GM21723 (cell line): Measurements from ENCODE around the gene IFNA1.
"Not testable (repeated sequence)": the region's sequence is repeated elsewhere in the genome, so short reads cannot be mapped to it uniquely, and the experiment has no call there.

Experiments used
- ATAC-seq: cut with Tn5 transposase; IDR thresholded peaks from one replicate; pipeline ENCODE4 v1.9.1; 2021; ENCODE audit warnings: mild to moderate bottlenecking, moderate library complexity; ENCODE audit not compliant: unreplicated experiment

Gene IFNA1

GRCh38 chr9:21440139-21440538, at the start of gene IFNA1:
TSS of gene IFNA1 (plus strand) at chr9:21440439. CDS start at chr9:21440508, 69 bp downstream.
- no peak for ATAC-seq

- peak; percentile 70 for ATAC-seq
These were observed 48.0 kb upstream of the IFNA1 start for GRCh38 chr9:21392270-21392669.

GRCh38 chr9:21395778-21396717, 44.2 kb upstream of the IFNA1 start:
- ATAC-seq = peak; percentile 82

GRCh38 chr9:21398955-21399489, 41.2 kb upstream of the IFNA1 start:
- ATAC-seq = no peak

DNA sequence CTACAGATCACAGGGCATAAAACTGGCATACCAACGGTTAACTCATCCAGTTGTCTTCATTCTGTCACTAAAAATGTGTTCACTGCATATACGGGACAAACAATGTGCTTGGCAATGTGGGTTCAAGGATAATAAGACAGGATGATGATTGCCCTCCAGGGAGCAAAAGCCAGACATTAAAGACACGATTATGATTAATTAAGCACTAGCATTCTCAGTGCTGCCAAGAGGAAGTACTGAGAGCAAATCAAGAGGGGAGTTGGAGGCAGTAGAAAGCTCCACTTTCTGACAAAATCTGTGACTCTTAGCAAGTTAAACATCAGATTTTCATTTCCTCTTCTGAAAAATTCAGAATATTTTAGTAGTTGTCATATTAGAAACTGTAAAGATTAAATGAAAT, 40.3 kb upstream of the IFNA1 start:
- ATAC-seq = no peak

DNA sequence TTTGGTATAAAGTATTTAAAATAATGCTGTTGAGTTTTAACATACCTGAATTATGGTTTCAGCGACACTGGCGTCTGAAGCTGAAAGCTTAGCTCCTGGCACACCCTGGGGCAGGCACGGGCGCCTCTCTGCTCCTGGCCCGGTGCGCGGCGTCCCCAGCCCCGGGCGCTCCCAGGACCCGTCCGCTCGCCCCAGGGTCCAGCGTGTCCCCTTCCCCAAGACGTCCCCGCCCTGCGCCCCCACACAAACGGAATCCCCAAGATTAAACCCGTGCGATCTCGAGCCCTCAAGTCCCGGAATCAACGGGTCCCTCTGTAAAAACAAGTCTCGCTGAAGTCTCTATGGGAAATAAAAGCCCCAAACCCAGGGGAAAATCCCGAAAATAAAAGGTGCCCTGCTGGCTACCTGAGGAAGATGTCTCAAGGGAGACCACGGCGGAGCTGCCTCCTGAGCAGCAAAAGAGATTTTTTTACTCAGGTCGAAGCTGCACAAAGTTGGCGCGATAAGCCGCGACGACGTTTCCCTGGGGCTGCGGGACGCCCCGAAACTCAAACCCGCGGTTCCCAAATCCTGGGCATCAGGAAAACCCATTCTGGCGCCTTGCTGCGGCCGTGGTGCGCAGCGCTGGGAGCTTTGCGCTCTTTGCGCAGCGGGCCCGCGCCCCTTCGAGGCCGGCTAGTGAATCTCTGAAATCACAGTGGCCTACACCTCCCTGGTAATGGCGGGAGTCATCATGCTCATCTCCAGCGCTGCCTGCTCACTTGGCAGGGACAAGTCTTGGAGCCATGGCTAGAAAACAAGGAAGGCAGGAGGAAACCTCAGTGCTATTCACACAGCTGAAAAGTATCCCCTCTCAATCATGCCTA, 37.6 kb upstream of the IFNA1 start:
- ATAC-seq = no peak

- ATAC-seq = no peak
These were observed 36.1 kb upstream of the IFNA1 start for GRCh38 chr9:21404146-21404545.

GRCh38 chr9:21408817-21409216, 31.4 kb upstream of the IFNA1 start, which contains the start of gene IFNA8:
TSS of gene IFNA8 (plus strand) at chr9:21409117. CDS start at chr9:21409177, 60 bp downstream.
- no peak for ATAC-seq

DNA sequence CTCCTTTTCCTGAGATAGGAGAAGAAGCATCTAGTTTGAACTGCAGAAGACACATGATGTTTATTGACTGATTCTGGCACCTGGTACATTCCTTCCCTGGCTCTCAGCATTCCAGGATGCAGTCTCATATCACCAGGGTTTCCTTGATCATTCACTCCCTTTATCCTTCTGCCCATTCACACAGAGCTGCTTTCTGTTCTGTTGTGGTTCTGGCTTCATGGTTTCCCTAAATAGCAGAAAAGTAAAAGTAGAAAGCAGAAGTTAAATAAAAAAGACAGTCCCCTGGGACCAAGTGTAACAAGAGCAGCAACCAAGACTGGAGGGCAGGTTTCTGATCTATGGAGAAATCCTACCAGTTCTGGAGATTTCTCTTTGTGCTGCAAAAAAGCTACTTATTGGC, 28.1 kb upstream of the IFNA1 start:
- ATAC-seq = peak; percentile 72

GRCh38 chr9:21413151-21413550, 27.1 kb upstream of the IFNA1 start:
- ATAC-seq = no peak

- no peak for ATAC-seq
These were observed 26.6 kb upstream of the IFNA1 start for GRCh38 chr9:21413624-21414023.

GRCh38 chr9:21414220-21414940, 25.9 kb upstream of the IFNA1 start:
- no peak for ATAC-seq

DNA sequence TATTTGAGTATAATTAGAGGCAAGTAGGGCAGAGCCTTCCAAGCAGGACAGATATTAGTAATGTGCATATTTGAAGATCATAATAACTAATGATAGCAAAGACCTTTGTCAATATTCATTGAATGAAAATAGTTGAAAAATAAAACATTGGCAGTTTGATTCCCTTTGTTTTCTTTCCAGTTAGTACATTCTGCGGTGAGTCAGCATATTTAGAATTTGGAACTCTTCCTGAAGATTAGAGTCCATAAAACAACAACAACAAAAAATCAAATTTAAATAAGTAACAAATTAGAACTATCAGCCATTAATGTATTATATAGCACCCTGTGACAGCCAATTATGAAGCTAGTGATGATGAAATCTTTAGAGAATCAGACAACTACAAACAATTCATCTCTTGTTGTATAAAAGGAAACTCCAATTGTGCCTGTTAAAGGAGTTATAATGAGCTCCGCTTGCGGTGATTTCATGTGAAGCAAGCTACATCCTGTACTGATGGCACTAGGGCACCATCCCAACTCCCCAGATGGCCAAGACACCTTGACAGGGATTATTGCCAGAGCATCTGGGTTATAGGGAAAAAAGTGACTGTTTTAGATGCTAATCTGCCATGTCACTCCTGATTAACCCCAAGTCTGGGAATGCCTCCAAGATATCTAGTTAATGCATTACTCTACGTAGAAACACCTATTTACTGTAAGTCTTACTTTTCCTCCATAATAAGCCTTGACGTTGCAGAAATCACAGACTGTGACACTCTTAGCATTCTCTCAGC, 24.6 kb upstream of the IFNA1 start:
- ATAC-seq = no peak

DNA sequence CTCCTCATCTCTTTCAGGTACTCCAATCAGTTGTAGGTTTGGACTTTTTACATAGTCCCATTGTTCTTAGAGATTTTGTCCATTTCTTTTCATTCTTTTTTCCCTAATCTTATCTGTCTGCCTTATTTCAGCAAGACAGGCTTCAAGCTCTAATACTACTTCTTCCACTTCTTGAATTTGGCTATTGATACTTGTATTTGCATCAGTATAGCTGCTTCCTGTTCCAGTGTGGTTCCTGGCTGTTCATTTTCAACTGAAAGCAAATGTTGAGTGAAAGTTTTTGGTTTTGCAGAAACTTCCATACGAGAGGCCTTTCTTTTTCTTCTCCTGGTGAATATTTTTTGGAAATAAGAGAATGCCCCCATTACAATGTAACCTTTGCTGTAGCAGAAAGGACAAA, 12.0 kb upstream of the IFNA1 start:
- ATAC-seq = peak; percentile 42

- no peak for ATAC-seq
These were observed 11.0 kb upstream of the IFNA1 start for GRCh38 chr9:21429191-21429590.

GRCh38 chr9:21432672-21433425, 7.4 kb upstream of the IFNA1 start:
- peak; percentile 75 for ATAC-seq

DNA sequence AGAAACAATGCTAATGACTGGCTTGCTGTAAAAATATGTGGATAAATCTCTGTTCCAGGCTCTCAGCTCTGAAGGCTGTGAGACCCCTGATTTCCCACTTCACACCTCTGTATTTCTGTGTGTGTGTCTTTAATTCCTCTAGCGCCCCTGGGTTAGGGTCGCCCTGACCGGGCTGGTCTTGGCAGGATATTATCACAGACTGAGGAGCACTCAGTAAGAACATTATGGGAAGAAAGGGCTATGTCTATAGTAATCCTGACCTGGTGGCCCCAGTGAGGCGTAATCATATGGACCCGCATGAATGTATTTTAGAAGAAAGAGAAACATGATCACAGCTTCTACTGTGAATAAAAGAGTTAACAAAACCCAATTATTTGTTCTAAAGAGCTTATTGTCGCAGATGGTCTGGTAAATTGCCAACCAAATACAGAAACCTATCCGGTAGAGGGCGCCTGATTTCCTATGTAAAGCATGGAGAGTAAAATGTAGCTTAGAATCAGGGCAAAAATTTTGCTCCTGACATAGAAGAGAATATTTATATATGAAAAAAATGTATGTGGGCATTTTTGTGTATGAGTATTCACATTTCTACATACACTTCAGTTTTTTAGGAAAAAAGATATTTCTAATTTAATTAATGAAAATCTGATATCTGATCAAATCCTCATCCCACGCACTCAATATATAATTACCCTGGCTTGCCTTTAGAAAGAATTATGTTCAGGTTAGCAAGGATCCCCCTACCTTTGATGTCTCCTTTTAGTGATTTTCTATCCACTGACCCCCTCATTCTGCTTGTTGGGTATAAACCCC, 5.8 kb upstream of the IFNA1 start:
- ATAC-seq = no peak

- ATAC-seq = not testable (repeated sequence)
These were observed 5.2 kb upstream of the IFNA1 start for GRCh38 chr9:21435015-21435383.
